Stimulated activated CD8-positive, alpha-beta memory T cell treated with anti-CD3 and anti-CD28 coated beads, Interleukin-4, amount 100 ng/mL, for 1 hour (primary cell): Measurements from ENCODE around the gene ABCC5.

Experiments used
- DNase-seq, 2 donors: peaks; one replicate each; pipeline ENCODE4 v3.0.0-alpha.2; 2020; ENCODE audit warnings: low read depth in 2 of 2, low spot score in 1 of 2

ABCC5 gene

GRCh38 chr3:183927059-183927458 lies 90.6 kb downstream of the ABCC5 start:
- DNase-seq = no peak

- DNase-seq = no peak
Observed at GRCh38 chr3:183924956-183925355, 92.7 kb downstream of the ABCC5 start.

GRCh38 chr3:183924543-183924942 lies 93.1 kb downstream of the ABCC5 start:
- DNase-seq = no peak

- no peak for DNase-seq
Observed at GRCh38 chr3:183922421-183922820, 95.3 kb downstream of the ABCC5 start.

GRCh38 chr3:183921096-183921495 lies 96.6 kb downstream of the ABCC5 start:
- DNase-seq = no peak

GRCh38 chr3:183920416-183920815 lies 97.3 kb downstream of the ABCC5 start:
- no peak for DNase-seq

GRCh38 chr3:183918178-183918577 lies 99.5 kb downstream of the ABCC5 start:
- DNase-seq = no peak

- no peak for DNase-seq
Observed at GRCh38 chr3:183917776-183918175, 99.9 kb downstream of the ABCC5 start.

- no peak for DNase-seq
Observed at GRCh38 chr3:183914856-183915255, 102.8 kb downstream of the ABCC5 start.

- no peak for DNase-seq
Observed at GRCh38 chr3:183913580-183913920, 104.1 kb downstream of the ABCC5 start.

GRCh38 chr3:183912895-183913579 lies 104.6 kb downstream of the ABCC5 start:
- no peak for DNase-seq

- DNase-seq = no peak
Observed at GRCh38 chr3:183911763-183912506, 105.7 kb downstream of the ABCC5 start.

GRCh38 chr3:183911087-183911486 lies 106.6 kb downstream of the ABCC5 start:
- no peak for DNase-seq

- DNase-seq = no peak
Observed at GRCh38 chr3:183909030-183909600, 108.6 kb downstream of the ABCC5 start.

GRCh38 chr3:183907911-183908331 lies 109.8 kb downstream of the ABCC5 start:
- no peak for DNase-seq

- no peak for DNase-seq
Observed at GRCh38 chr3:183907176-183907575, 110.5 kb downstream of the ABCC5 start.

GRCh38 chr3:183906234-183906921 lies 111.3 kb downstream of the ABCC5 start:
- DNase-seq = no peak

GRCh38 chr3:183904833-183905780 lies 112.6 kb downstream of the ABCC5 start:
- DNase-seq = no peak

GRCh38 chr3:183898028-183898431 lies 119.7 kb downstream of the ABCC5 start:
- no peak for DNase-seq

- DNase-seq = no peak
Observed at GRCh38 chr3:183897606-183898005, 120.1 kb downstream of the ABCC5 start.

GRCh38 chr3:183896610-183897009 lies 121.1 kb downstream of the ABCC5 start:
- DNase-seq = no peak
